ENCODE results near the gene DLK1. TPM values are rescaled to one million over a fixed set of nuclear protein-coding genes. Genes with fewer than 3 reads are reported as not detected.

DLK1 gene
- total RNA-seq, 5 donors from 2014 or later (not counting 1 experiment from before 2014, with no cell fraction given), result 1.7 to 2.2 (median 2.2) TPM; not detected in 2

GRCh38 chr14:100712490-100712889, 14.2 kb upstream of the DLK1 start:
- Mint-ChIP-seq H3K9me3 (no peaks in the 10 kb centered on the region), H3K4me1 (peaks cover 1 to 5% (median 4%) of the 10 kb centered on the region in 3 donors), H3K4me3 (no peak overlapping the region), H3K27me3 (peaks cover 30 to 36% of the 10 kb centered on the region in 2 donors), H3K36me3 (no peaks in the 10 kb centered on the region), H3K27ac (no peak overlapping the region)
- ChIA-PET POLR2A (no interaction called here), CTCF (no interaction called here)
- H3K36me3 ChIP-seq (ENCODE audit: control insufficient read depth in 2 of 2, extremely low read depth in 1 of 2, insufficient read depth in 1 of 2, low read length in 1 of 2), result no peaks in the 10 kb centered on the region
- H3K4me3 ChIP-seq (ENCODE audit: control insufficient read depth in 1 of 2, extremely low read depth in 1 of 2, low read length in 1 of 2), result no peak overlapping the region
- no peak overlapping the region for H3K27ac ChIP-seq (ENCODE audit: low read length)
- ATAC-seq (replicated peaks in 1 of 4) (no peak), DNase-seq (no peak)
- 82% methylated on average over 5 of the region's 7 CpGs for WGBS (ENCODE audit: insufficient coverage)
- peaks cover 0 to 72% of the 10 kb centered on the region in 2 experiments for H3K27me3 ChIP-seq (replicated peaks in 1 of 2; ENCODE audit: control insufficient read depth in 2 of 2, extremely low read depth in 1 of 2, insufficient read depth in 2 of 2, low read length in 1 of 2)
- H3K9me3 ChIP-seq, result no peaks in the 10 kb centered on the region
- H3K4me1 ChIP-seq (ENCODE audit: control insufficient read depth in 1 of 2, extremely low read depth in 1 of 2, insufficient read depth in 2 of 2, low read length in 2 of 2), result no peaks in the 10 kb centered on the region

GRCh38 chr14:100713705-100714104, 13.0 kb upstream of the DLK1 start:
- Mint-ChIP-seq H3K27ac (no peak overlapping the region), H3K27me3 (peaks cover 38 to 42% of the 10 kb centered on the region in 2 donors), H3K4me1 (peaks cover 1 to 5% (median 4%) of the 10 kb centered on the region in 3 donors), H3K9me3 (no peaks in the 10 kb centered on the region), H3K36me3 (no peaks in the 10 kb centered on the region), H3K4me3 (no peak overlapping the region)
- Histone ChIP-seq H3K9me3 (no peaks in the 10 kb centered on the region), H3K36me3 (ENCODE audit: control insufficient read depth in 2 of 2, extremely low read depth in 1 of 2, insufficient read depth in 1 of 2, low read length in 1 of 2) (no peaks in the 10 kb centered on the region), H3K4me3 (ENCODE audit: control insufficient read depth in 1 of 2, extremely low read depth in 1 of 2, low read length in 1 of 2) (no peak overlapping the region), H3K4me1 (ENCODE audit: control insufficient read depth in 1 of 2, extremely low read depth in 1 of 2, insufficient read depth in 2 of 2, low read length in 2 of 2) (no peaks in the 10 kb centered on the region), H3K27me3 (replicated peaks in 1 of 2; ENCODE audit: control insufficient read depth in 2 of 2, extremely low read depth in 1 of 2, insufficient read depth in 2 of 2, low read length in 1 of 2) (peaks cover 0 to 75% of the 10 kb centered on the region in 2 experiments), H3K27ac (ENCODE audit: low read length) (no peak overlapping the region)
- ChIA-PET CTCF (no interaction called here), POLR2A (no interaction called here)
- no peak for ATAC-seq (replicated peaks in 1 of 4)
- DNase-seq, result no peak
- WGBS (ENCODE audit: insufficient coverage), result 68% methylated on average over 6 of the region's 10 CpGs

GRCh38 chr14:100714258-100714892, 12.3 kb upstream of the DLK1 start:
- ChIA-PET POLR2A (no interaction called here), CTCF (no interaction called here)
- ATAC-seq (replicated peaks in 1 of 4), result no peak
- no peak overlapping the region for H3K27ac ChIP-seq (ENCODE audit: low read length)
- Mint-ChIP-seq H3K4me1 (peaks cover 1 to 5% (median 3%) of the 10 kb centered on the region in 3 donors), H3K27me3 (peaks cover 41 to 48% of the 10 kb centered on the region in 2 donors), H3K4me3 (no peak overlapping the region), H3K27ac (no peak overlapping the region), H3K9me3 (no peaks in the 10 kb centered on the region), H3K36me3 (no peaks in the 10 kb centered on the region)
- H3K36me3 ChIP-seq (ENCODE audit: control insufficient read depth in 2 of 2, extremely low read depth in 1 of 2, insufficient read depth in 1 of 2, low read length in 1 of 2), result no peaks in the 10 kb centered on the region
- no peaks in the 10 kb centered on the region for H3K4me1 ChIP-seq (ENCODE audit: control insufficient read depth in 1 of 2, extremely low read depth in 1 of 2, insufficient read depth in 2 of 2, low read length in 2 of 2)
- 38% methylated on average over 20 of the region's 23 CpGs for WGBS (ENCODE audit: insufficient coverage)
- H3K9me3 ChIP-seq, result no peaks in the 10 kb centered on the region
- no peak for DNase-seq
- no peak overlapping the region for H3K4me3 ChIP-seq (ENCODE audit: control insufficient read depth in 1 of 2, extremely low read depth in 1 of 2, low read length in 1 of 2)
- peaks cover 0 to 77% of the 10 kb centered on the region in 2 experiments for H3K27me3 ChIP-seq (replicated peaks in 1 of 2; ENCODE audit: control insufficient read depth in 2 of 2, extremely low read depth in 1 of 2, insufficient read depth in 2 of 2, low read length in 1 of 2)

GRCh38 chr14:100715332-100715731, 11.4 kb upstream of the DLK1 start:
- Histone ChIP-seq H3K9me3 (no peaks in the 10 kb centered on the region), H3K4me3 (ENCODE audit: control insufficient read depth in 1 of 2, extremely low read depth in 1 of 2, low read length in 1 of 2) (no peak overlapping the region), H3K27ac (ENCODE audit: low read length) (no peak overlapping the region), H3K4me1 (ENCODE audit: control insufficient read depth in 1 of 2, extremely low read depth in 1 of 2, insufficient read depth in 2 of 2, low read length in 2 of 2) (no peaks in the 10 kb centered on the region), H3K27me3 (replicated peaks in 1 of 2; ENCODE audit: control insufficient read depth in 2 of 2, extremely low read depth in 1 of 2, insufficient read depth in 2 of 2, low read length in 1 of 2) (peaks cover 0 to 77% of the 10 kb centered on the region in 2 experiments), H3K36me3 (ENCODE audit: control insufficient read depth in 2 of 2, extremely low read depth in 1 of 2, insufficient read depth in 1 of 2, low read length in 1 of 2) (no peaks in the 10 kb centered on the region)
- Mint-ChIP-seq H3K4me1 (peaks cover under 1 to 5% (median 1%) of the 10 kb centered on the region in 3 donors), H3K36me3 (no peaks in the 10 kb centered on the region), H3K27me3 (peaks cover 39 to 49% of the 10 kb centered on the region in 2 donors), H3K27ac (no peak overlapping the region), H3K4me3 (no peak overlapping the region), H3K9me3 (no peaks in the 10 kb centered on the region)
- ATAC-seq (replicated peaks in 1 of 4) (no peak), DNase-seq (no peak)
- ChIA-PET POLR2A (interaction anchor here in 1 of 2 donors (0.6 kb wide), 1 partner anchor 1275 kb away, joined by 6 read pairs; no protein-coding TSS in a partner anchor), CTCF (no interaction called here)
- 71% methylated on average over 5 of the region's 9 CpGs for WGBS (ENCODE audit: insufficient coverage)

GRCh38 chr14:100715803-100716202, 10.9 kb upstream of the DLK1 start:
- Histone ChIP-seq H3K27me3 (replicated peaks in 1 of 2; ENCODE audit: control insufficient read depth in 2 of 2, extremely low read depth in 1 of 2, insufficient read depth in 2 of 2, low read length in 1 of 2) (peaks cover 0 to 76% of the 10 kb centered on the region in 2 experiments), H3K4me3 (ENCODE audit: control insufficient read depth in 1 of 2, extremely low read depth in 1 of 2, low read length in 1 of 2) (no peak overlapping the region), H3K9me3 (no peaks in the 10 kb centered on the region), H3K4me1 (ENCODE audit: control insufficient read depth in 1 of 2, extremely low read depth in 1 of 2, insufficient read depth in 2 of 2, low read length in 2 of 2) (no peaks in the 10 kb centered on the region), H3K27ac (ENCODE audit: low read length) (no peak overlapping the region), H3K36me3 (ENCODE audit: control insufficient read depth in 2 of 2, extremely low read depth in 1 of 2, insufficient read depth in 1 of 2, low read length in 1 of 2) (no peaks in the 10 kb centered on the region)
- ChIA-PET POLR2A (no interaction called here), CTCF (no interaction called here)
- H3K4me3 Mint-ChIP-seq, result no peak overlapping the region
- H3K27ac Mint-ChIP-seq, result no peak overlapping the region
- no peak for ATAC-seq (replicated peaks in 1 of 4)
- no peaks in the 10 kb centered on the region for H3K9me3 Mint-ChIP-seq
- H3K36me3 Mint-ChIP-seq, result no peaks in the 10 kb centered on the region
- H3K4me1 Mint-ChIP-seq, result peaks cover 0 to 5% (median 1%) of the 10 kb centered on the region in 3 donors
- DNase-seq, result no peak
- WGBS (ENCODE audit: insufficient coverage), result 25% methylated on average over 1 of the region's 2 CpGs
- H3K27me3 Mint-ChIP-seq, result peaks cover 35 to 44% of the 10 kb centered on the region in 2 donors

GRCh38 chr14:100717386-100717785, 9.3 kb upstream of the DLK1 start:
- ChIA-PET CTCF (no interaction called here), POLR2A (no interaction called here)
- H3K27me3 ChIP-seq (replicated peaks in 1 of 2; ENCODE audit: control insufficient read depth in 2 of 2, extremely low read depth in 1 of 2, insufficient read depth in 2 of 2, low read length in 1 of 2), result peaks cover 0 to 63% of the 10 kb centered on the region in 2 experiments
- H3K36me3 ChIP-seq (ENCODE audit: control insufficient read depth in 2 of 2, extremely low read depth in 1 of 2, insufficient read depth in 1 of 2, low read length in 1 of 2), result no peaks in the 10 kb centered on the region
- H3K27me3 Mint-ChIP-seq, result peaks cover 28 to 37% of the 10 kb centered on the region in 2 donors
- no peak overlapping the region for H3K4me3 ChIP-seq (ENCODE audit: control insufficient read depth in 1 of 2, extremely low read depth in 1 of 2, low read length in 1 of 2)
- peaks cover 0 to 5% (median 1%) of the 10 kb centered on the region in 3 donors for H3K4me1 Mint-ChIP-seq
- H3K4me3 Mint-ChIP-seq, result no peak overlapping the region
- DNase-seq (no peak), ATAC-seq (replicated peaks in 1 of 4) (no peak)
- H3K9me3 Mint-ChIP-seq, result no peaks in the 10 kb centered on the region
- H3K9me3 ChIP-seq, result no peaks in the 10 kb centered on the region
- H3K36me3 Mint-ChIP-seq, result no peaks in the 10 kb centered on the region
- WGBS (ENCODE audit: insufficient coverage), result 10% methylated on average over 9 of the region's 12 CpGs
- H3K27ac Mint-ChIP-seq, result no peak overlapping the region
- no peaks in the 10 kb centered on the region for H3K4me1 ChIP-seq (ENCODE audit: control insufficient read depth in 1 of 2, extremely low read depth in 1 of 2, insufficient read depth in 2 of 2, low read length in 2 of 2)
- no peak overlapping the region for H3K27ac ChIP-seq (ENCODE audit: low read length)

All from T-cell (primary cell).